Coronary artery (tissue), 2 donors: ENCODE results near the gene TREML4.
A peak's percentile ranks its signal among the peaks of the same experiment; 100 is the strongest.

ENCODE experiments used
- DNase-seq: peaks from one replicate; pipeline ENCODE4 v3.0.0-alpha.2; 2017; ENCODE audit warnings: low spot score
- H3K27ac ChIP-seq, 2 donors: fragments of 200-600 bp; sonication (generic); one replicate each; pipeline ENCODE4 v1.5.1; 2016 to 2019
- H3K4me3 ChIP-seq: fragments of 200-600 bp; sonication (generic); 2 replicates; pipeline ENCODE4 v1.5.1; 2016; ENCODE audit warnings: mild to moderate bottlenecking, moderate library complexity
- CTCF ChIP-seq: fragments of 200-600 bp; sonication (generic); IDR thresholded peaks from one replicate; pipeline ENCODE4 v1.5.1; 2019; ENCODE audit warnings: antibody characterized with exemption

Gene TREML4

DNA sequence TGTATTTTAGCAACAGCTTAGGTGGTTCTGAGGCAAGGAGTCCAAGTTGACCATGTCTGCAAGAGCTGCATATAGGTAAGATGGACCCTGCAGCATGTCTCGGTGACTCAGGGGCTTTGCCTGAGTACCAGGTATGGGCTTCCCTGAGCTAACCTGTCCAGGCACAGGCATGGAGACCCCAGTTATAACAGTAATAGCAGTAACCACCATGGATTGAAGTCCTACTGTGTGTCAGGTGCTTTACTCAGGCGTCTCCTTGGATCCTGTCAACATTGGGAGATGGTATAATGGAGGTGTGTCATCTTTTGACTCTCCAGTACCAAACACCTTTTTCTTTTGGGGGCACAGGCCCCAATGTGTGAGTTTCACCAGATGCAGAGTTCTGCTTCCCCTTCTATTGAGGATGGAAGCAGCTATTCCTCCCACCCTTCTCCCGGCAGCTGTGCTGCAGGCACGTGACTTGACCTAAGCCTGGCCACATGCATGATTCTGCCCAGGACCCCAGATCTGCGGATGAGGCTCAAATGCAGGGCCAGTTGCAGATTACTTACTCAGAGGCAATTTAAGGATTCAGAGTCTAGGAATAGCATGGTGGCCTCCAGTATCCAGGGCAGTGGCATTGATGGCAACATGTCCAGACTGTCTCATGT is 44.6 kb downstream of the TREML4 start:
- TF ChIP-seq CTCF, result no peak
- Histone ChIP-seq H3K27ac (peak overlapping the region in 1 of 2 donors; percentile 22), H3K4me3 (no peak overlapping the region)
- no peak for DNase-seq

DNA sequence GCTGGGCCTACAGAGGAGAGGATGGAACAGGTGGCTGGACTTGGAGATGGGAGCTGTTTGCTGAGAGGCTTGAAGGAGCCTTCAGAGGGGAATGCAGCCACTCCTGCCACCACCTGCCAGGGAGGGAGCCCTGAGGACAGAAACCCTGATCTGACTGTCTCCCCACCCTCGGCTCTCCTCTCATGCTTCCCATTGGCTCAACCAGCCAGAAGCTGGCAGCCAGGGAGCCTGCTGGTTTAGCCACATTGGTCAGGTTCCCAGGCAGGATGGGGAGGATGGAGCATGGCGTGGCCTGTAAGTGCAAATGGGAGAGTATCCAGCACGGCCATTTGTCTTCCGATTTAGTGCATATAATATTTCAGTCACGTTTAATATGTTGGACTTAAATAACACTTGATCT is 45.6 kb downstream of the TREML4 start:
- Histone ChIP-seq H3K4me3 (no peak overlapping the region), H3K27ac (no peak overlapping the region)
- DNase-seq, result no peak
- no peak for TF ChIP-seq CTCF

- Histone ChIP-seq H3K27ac (peak overlapping the region in 1 of 2 donors; percentile 3), H3K4me3 (no peak overlapping the region)
- TF ChIP-seq CTCF, result no peak
- no peak for DNase-seq
Measured at GRCh38 chr6:41274256-41274655, 46.1 kb downstream of the TREML4 start.

GRCh38 chr6:41275489-41275888 is 47.3 kb downstream of the TREML4 start:
- Histone ChIP-seq H3K4me3 (no peak overlapping the region), H3K27ac (no peak overlapping the region)
- no peak for DNase-seq
- no peak for TF ChIP-seq CTCF

GRCh38 chr6:41277605-41278004 is 49.5 kb downstream of the TREML4 start:
- DNase-seq, result no peak

DNA sequence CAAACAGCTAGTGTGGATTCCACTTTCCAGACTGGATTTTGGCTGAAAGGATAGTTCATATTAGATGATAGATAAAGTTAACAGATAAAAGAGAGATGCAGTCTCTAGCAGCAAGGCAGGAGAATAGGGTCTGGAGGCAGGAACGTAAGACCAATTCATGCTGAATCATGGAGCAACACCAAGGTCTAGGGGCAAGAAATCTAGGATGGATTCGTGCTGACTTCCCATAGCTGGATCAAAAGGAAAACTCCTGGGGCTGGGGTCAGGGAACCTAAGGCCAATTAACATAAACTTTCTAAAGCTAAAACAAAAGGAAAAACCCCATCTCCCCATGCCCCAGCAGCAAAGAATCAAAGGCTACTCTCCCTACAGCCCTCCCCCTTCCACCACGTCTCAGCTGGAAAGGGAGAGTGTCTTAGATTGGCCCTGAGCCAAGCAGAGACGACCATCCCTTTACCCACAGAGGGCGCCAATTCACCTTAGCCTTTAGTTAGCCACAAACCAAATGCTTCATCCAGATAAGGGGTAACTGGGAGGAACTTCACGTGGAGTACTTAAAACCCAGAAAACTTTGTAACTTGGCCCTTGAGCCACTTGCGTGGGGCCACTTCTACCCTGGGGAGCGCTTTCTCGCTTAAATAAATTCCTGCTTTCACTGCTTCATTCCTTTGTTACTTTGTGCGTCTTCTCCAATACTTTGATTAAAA is 50.7 kb downstream of the TREML4 start:
- TF ChIP-seq CTCF, result no peak
- Histone ChIP-seq H3K27ac (no peak overlapping the region), H3K4me3 (no peak overlapping the region)
- DNase-seq, result no peak

More at GRCh38 chr6:41277605-41278004, 49.5 kb downstream of the TREML4 start:
- no peak for TF ChIP-seq CTCF
- no peak overlapping the region for H3K4me3 ChIP-seq
- no peak overlapping the region for H3K27ac ChIP-seq
